Fibroblast of lung (primary cell): ENCODE data around the gene BBS1.

Experiments
- CTCF ChIP-seq, 2 donors: IDR thresholded peaks in 1 of 2; conservative IDR thresholded peaks in 1 of 2; 1 replicate in 1 of 2; 2 replicates in 1 of 2; pipeline ENCODE4 v1.5.1; 2011 to 2012; ENCODE audit warnings: low read length in 2 of 2, control low read depth in 1 of 2, inconsistent platforms in 1 of 2, low read depth in 1 of 2, mild to moderate bottlenecking in 1 of 2
- EZH2 ChIP-seq: IDR thresholded peaks from 2 replicates; pipeline ENCODE4 v1.5.1; 2012; ENCODE audit warnings: low read length, control low read depth, mild to moderate bottlenecking; ENCODE audit errors: missing control alignments

- TF ChIP-seq CTCF (conservative IDR thresholded peaks at IDR 0.05 in 1 of 2, IDR thresholded peaks at IDR 0.05 in 1 of 2; ENCODE audit: low read depth in 1 of 2, low read length in 2 of 2) (no peak), EZH2 (no peak)
Observed at GRCh38 chr11:66494458-66494857, 16.0 kb upstream of the BBS1 start.
